ENCODE measurements around the gene NPS.

The NPS gene

GRCh38 chr10:127576740-127577161, 27.6 kb downstream of the NPS start:
- H3K9me3 ChIP-seq, result no peaks in the 10 kb centered on the region
- H3K27ac ChIP-seq, result no peak overlapping the region
- H3K4me3 ChIP-seq (ENCODE audit: low read depth in 1 of 2, low read length in 1 of 2), result no peak overlapping the region
- peaks cover 26% of the 10 kb centered on the region for H3K27me3 ChIP-seq
- H3K4me1 ChIP-seq (ENCODE audit: control insufficient read depth in 1 of 2, insufficient read depth in 1 of 2, low read depth in 1 of 2, low read length in 1 of 2), result no peaks in the 10 kb centered on the region
- no peak for TF ChIP-seq CTCF (IDR thresholded peaks at IDR 0.05)
- H3K36me3 ChIP-seq, result no peaks in the 10 kb centered on the region

DNA sequence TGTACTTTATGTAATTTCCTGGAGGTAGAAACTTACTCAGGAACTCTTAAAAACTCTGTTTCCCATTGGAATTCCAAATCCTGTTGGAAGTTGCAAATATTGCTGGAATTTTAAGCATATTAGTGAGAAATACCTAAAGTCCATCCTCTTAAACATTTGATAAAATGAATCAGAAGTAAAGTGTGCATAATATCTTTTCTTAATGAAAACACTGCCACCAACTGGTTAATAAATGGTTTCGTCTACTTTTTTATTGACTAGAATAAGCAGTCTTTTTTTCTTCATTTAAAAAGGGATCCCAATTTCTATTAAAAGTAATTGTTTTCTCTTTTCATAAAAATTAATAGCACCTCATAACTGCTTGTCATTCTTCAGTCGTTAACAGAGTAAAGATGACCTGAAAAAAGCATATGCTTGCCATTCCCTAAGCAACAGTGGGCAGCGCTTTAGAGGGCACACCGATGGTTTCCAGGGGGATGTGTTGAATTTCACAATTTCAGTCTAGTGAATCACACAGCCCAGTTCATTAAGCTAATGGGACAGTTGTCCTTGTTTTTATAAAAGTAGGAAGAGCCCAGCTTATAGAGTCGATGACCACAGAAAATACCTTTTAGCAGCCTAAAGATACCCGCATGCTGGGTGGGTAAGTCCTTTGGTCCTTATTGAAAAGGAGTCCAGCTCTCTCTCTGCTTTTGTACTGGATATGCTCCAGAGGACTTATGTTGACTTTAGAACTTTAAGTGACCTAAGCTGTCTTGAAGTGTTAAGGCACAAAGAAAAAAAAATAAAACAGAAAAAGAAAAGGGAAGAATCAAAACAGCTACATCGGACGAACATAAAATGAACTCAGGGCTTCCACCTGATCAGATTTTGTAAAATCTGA, 28.5 kb downstream of the NPS start:
- TF ChIP-seq CTCF (IDR thresholded peaks at IDR 0.05), result no peak
- no peak overlapping the region for H3K4me3 ChIP-seq (ENCODE audit: low read depth in 1 of 2, low read length in 1 of 2)
- H3K27ac ChIP-seq, result no peak overlapping the region

DNA sequence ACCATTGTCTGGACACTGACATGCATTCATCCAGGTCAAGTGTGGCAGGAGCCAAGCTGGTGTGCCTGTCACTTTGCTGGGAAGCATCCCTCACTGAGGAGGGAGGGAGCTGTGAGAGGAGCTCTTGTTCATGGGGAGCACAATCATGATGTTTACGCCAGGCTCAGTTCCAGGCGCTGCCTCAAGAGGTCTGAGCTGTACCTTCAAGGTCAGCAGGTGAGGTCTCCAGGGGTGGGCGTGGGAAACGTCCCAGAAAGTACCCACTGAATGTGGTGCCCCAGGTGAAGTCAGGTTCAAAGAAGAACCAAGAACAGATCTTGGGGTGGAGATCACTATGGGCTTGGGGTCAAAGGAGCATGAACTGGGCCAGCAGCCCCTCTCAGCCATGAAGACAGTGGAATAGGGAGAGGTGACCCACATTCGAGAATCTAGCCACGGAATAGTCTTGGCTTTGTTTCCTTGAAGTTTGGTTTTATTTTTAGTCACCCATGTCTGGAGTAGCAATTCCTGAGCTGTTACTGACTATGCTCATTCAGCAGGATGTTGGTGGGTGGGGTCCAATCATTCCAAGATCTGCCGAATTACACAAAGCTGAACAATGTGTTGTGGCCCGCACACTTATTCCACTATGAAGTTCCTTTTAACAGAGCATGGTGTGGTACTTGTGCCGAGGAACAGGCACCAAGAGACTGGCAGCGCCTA, 29.3 kb downstream of the NPS start:
- Histone ChIP-seq H3K4me3 (ENCODE audit: low read depth in 1 of 2, low read length in 1 of 2) (no peak overlapping the region), H3K27me3 (peaks cover 26% of the 10 kb centered on the region), H3K9me3 (no peaks in the 10 kb centered on the region), H3K36me3 (no peaks in the 10 kb centered on the region), H3K4me1 (ENCODE audit: control insufficient read depth in 1 of 2, insufficient read depth in 1 of 2, low read depth in 1 of 2, low read length in 1 of 2) (no peaks in the 10 kb centered on the region), H3K27ac (no peak overlapping the region)
- no peak for TF ChIP-seq CTCF (IDR thresholded peaks at IDR 0.05)

More for the DNA sequence above, 28.5 kb downstream of the NPS start:
- H3K4me1 ChIP-seq (ENCODE audit: control insufficient read depth in 1 of 2, insufficient read depth in 1 of 2, low read depth in 1 of 2, low read length in 1 of 2), result no peaks in the 10 kb centered on the region
- H3K36me3 ChIP-seq, result no peaks in the 10 kb centered on the region
- peaks cover 24% of the 10 kb centered on the region for H3K27me3 ChIP-seq
- H3K9me3 ChIP-seq, result no peaks in the 10 kb centered on the region

DNA sequence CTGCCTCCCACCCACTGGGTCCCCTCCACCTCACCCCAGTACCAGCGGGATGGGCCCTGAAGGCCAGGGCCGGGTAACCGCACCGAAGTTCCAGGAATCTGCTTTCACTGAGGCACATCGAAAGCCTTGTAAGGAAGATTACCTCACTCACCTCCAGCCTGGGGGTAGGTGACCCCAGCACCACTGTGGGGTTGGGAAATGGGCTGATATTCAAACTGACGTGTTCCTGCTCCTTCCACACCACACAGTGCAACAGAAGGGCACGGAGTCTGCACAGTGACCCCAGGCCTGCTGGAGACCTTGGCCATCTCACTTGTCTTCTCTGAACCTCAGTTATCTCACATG, 29.8 kb downstream of the NPS start:
- no peak for TF ChIP-seq CTCF (IDR thresholded peaks at IDR 0.05)
- H3K4me1 ChIP-seq (ENCODE audit: control insufficient read depth in 1 of 2, insufficient read depth in 1 of 2, low read depth in 1 of 2, low read length in 1 of 2), result no peaks in the 10 kb centered on the region
- no peaks in the 10 kb centered on the region for H3K9me3 ChIP-seq
- peaks cover 28% of the 10 kb centered on the region for H3K27me3 ChIP-seq
- H3K4me3 ChIP-seq (ENCODE audit: low read depth in 1 of 2, low read length in 1 of 2), result no peak overlapping the region
- no peaks in the 10 kb centered on the region for H3K36me3 ChIP-seq
- no peak overlapping the region for H3K27ac ChIP-seq

- Histone ChIP-seq H3K9me3 (no peaks in the 10 kb centered on the region), H3K36me3 (no peaks in the 10 kb centered on the region), H3K27ac (no peak overlapping the region), H3K4me3 (ENCODE audit: low read depth in 1 of 2, low read length in 1 of 2) (no peak overlapping the region), H3K27me3 (peaks cover 33% of the 10 kb centered on the region), H3K4me1 (ENCODE audit: control insufficient read depth in 1 of 2, insufficient read depth in 1 of 2, low read depth in 1 of 2, low read length in 1 of 2) (no peaks in the 10 kb centered on the region)
- no peak for TF ChIP-seq CTCF (IDR thresholded peaks at IDR 0.05)
Observed at GRCh38 chr10:127579640-127580039, 30.5 kb downstream of the NPS start.
